Panc1 (cell line): Measurements from ENCODE around the gene SLX4IP. TPM values are rescaled to one million over a fixed set of nuclear protein-coding genes. Genes with fewer than 3 reads are reported as not detected.

Experiments
- ATAC-seq: fragments of 200-7000 bp; cut with Tn5 transposase; 2 replicates; pipeline ENCODE4 v1.9.1; 2020; ENCODE audit warnings: mild to moderate bottlenecking, moderate library complexity
- BruUV-seq: library from RNA; stranded (reverse); fragments of 400-500 nt; replicated peaks from 2 replicates; lab custom pipeline; 2021; lab: Mats Ljungman, UMichigan
- CTCF ChIA-PET: fragments of 300-600 bp; sonication (Branson Sonifier 250); formaldehyde crosslinking; loops from one replicate; lab custom pipeline; 2022; ENCODE audit warnings: antibody characterized with exemption; lab: Charles Lee
- POLR2A ChIA-PET: fragments of 300-600 bp; sonication (Branson Sonifier 250); formaldehyde crosslinking; loops from one replicate; lab custom pipeline; 2022; ENCODE audit warnings: antibody characterized with exemption; lab: Charles Lee
- DNase-seq: peaks from one replicate; pipeline ENCODE4 v3.0.0-alpha.2; 2010; ENCODE audit warnings: low read depth, low spot score
- H3K27ac ChIP-seq: 2 replicates; pipeline ENCODE4 v1.5.1; 2011; ENCODE audit warnings: mild to moderate bottlenecking, low read length, inconsistent platforms
- H3K27me3 ChIP-seq: fragments of 200-500 bp; sonication (Bioruptor generic); 2 replicates; pipeline ENCODE4 v1.6.0; 2014; ENCODE audit warnings: low read length, inconsistent platforms; ENCODE audit not compliant: control insufficient read depth, insufficient read depth
- H3K36me3 ChIP-seq: fragments of 200-500 bp; sonication (Bioruptor generic); 2 replicates; pipeline ENCODE4 v1.5.1; 2014; ENCODE audit warnings: inconsistent platforms, mild to moderate bottlenecking, low read length, moderate library complexity; ENCODE audit not compliant: control insufficient read depth, insufficient read depth
- H3K4me1 ChIP-seq: 2 replicates; pipeline ENCODE4 v1.5.1; 2011; ENCODE audit warnings: inconsistent platforms, mild to moderate bottlenecking, low read length, moderate library complexity; ENCODE audit not compliant: control insufficient read depth, insufficient read depth
- H3K4me3 ChIP-seq, 2 experiments: 2 replicates each; pipeline ENCODE4 v1.5.1; 2011 to 2012; ENCODE audit warnings: low read depth in 2 of 2, low read length in 2 of 2, mild to moderate bottlenecking in 2 of 2, inconsistent platforms in 1 of 2, moderate library complexity in 1 of 2
- H3K9me3 ChIP-seq: fragments of 200-500 bp; sonication (Bioruptor generic); 2 replicates; pipeline ENCODE4 v1.5.1; 2014; ENCODE audit warnings: low read depth, mild to moderate bottlenecking, inconsistent platforms, low read length, moderate library complexity; ENCODE audit not compliant: control insufficient read depth, insufficient read depth
- POLR2AphosphoS5 ChIP-seq: IDR thresholded peaks from 2 replicates; pipeline ENCODE4 v1.6.1; 2012; ENCODE audit warnings: mild to moderate bottlenecking, low read depth, low read length, moderate library complexity
- SIN3A ChIP-seq: IDR thresholded peaks from 2 replicates; pipeline ENCODE4 v1.6.1; 2012; ENCODE audit warnings: low read depth, mild to moderate bottlenecking, low read length, moderate library complexity, borderline replicate concordance; ENCODE audit not compliant: insufficient read depth
- TCF7L2 ChIP-seq: IDR thresholded peaks from 2 replicates; pipeline ENCODE4 v1.6.1; 2011; ENCODE audit warnings: mild to moderate bottlenecking, low read depth, low read length, inconsistent platforms
- in situ Hi-C: cut with HindIII; loops from 2 replicates; pipeline ENCODE4 v1.10.0; 2016; ENCODE audit warnings: low sequenced_read_pairs, low pct_unique_long_range_greater_than_20kb
- intact Hi-C: fragments of 100-400 bp; cut with micrococcal nuclease; formaldehyde crosslinking; loops from one replicate; pipeline ENCODE4 v1.10.0; 2022; ENCODE audit not compliant: unreplicated experiment
- total RNA-seq: library from RNA; stranded (reverse); gene quantifications from one replicate; pipeline ENCODE4 v1.2.1, GENCODE V29; 2021; ENCODE audit not compliant: unreplicated experiment
- TF ChIP-seq, protein P1 (sequence below), 2 experiments: IDR thresholded peaks; 2 replicates each; pipeline ENCODE4 v1.6.1; 2011 to 2012; ENCODE audit warnings: low read depth in 2 of 2, control low read depth in 1 of 2, low read length in 1 of 2, mild to moderate bottlenecking in 1 of 2, moderate library complexity in 1 of 2; ENCODE audit not compliant: insufficient read depth in 1 of 2
- TF ChIP-seq, protein P2 (sequence below): fragments of 450-650 bp; IDR thresholded peaks from 2 replicates; pipeline ENCODE4 v1.5.1; 2017; ENCODE audit warnings: mild to moderate bottlenecking

Gene SLX4IP
- total RNA-seq, 1 experiment from 2014 or later, result 5.4 TPM

DNA sequence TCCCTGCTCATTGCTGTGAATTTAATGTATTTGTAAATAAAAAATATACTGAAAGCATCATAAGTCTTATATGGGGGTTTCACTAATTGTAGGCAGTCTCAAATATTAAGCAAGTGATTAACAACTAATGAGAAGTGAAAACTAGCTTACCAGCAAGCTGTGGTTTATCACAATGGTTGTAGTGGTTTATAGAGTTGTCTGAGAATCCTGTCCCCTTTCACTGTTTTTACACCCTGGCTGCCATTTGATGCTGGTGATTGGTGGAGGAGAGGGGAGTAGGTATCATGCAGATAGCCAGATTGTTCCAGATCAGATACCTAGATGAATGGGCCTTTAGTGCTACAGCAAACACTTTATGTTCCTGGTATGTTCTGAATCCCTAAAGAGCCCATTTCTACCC, 7.1 kb upstream of the SLX4IP start:
- Histone ChIP-seq H3K27ac (no peak overlapping the region), H3K27me3 (no peaks in the 10 kb centered on the region), H3K36me3 (no peaks in the 10 kb centered on the region; the same call in 1 of the 2 replicates), H3K4me1 (peaks cover 7% of the 10 kb centered on the region; the same call in 1 of the 2 replicates), H3K4me3 (no peak overlapping the region), H3K9me3 (no peaks in the 10 kb centered on the region)
- ATAC-seq (no peak), DNase-seq (no peak)
- BruUV-seq, result no TSS peak
- CTCF ChIA-PET, result interaction anchor here (0.6 kb wide), 1 partner anchor 422 kb away, joined by 3 read pairs; no protein-coding TSS in a partner anchor
- in situ Hi-C loops, result no loop called here
- TF ChIP-seq POLR2AphosphoS5 (no peak), TCF7L2 (no peak), SIN3A (no peak)
- TF ChIP-seq, protein P1, sequence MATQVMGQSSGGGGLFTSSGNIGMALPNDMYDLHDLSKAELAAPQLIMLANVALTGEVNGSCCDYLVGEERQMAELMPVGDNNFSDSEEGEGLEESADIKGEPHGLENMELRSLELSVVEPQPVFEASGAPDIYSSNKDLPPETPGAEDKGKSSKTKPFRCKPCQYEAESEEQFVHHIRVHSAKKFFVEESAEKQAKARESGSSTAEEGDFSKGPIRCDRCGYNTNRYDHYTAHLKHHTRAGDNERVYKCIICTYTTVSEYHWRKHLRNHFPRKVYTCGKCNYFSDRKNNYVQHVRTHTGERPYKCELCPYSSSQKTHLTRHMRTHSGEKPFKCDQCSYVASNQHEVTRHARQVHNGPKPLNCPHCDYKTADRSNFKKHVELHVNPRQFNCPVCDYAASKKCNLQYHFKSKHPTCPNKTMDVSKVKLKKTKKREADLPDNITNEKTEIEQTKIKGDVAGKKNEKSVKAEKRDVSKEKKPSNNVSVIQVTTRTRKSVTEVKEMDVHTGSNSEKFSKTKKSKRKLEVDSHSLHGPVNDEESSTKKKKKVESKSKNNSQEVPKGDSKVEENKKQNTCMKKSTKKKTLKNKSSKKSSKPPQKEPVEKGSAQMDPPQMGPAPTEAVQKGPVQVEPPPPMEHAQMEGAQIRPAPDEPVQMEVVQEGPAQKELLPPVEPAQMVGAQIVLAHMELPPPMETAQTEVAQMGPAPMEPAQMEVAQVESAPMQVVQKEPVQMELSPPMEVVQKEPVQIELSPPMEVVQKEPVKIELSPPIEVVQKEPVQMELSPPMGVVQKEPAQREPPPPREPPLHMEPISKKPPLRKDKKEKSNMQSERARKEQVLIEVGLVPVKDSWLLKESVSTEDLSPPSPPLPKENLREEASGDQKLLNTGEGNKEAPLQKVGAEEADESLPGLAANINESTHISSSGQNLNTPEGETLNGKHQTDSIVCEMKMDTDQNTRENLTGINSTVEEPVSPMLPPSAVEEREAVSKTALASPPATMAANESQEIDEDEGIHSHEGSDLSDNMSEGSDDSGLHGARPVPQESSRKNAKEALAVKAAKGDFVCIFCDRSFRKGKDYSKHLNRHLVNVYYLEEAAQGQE (IDR thresholded peaks at IDR 0.05; ENCODE audit: insufficient read depth in 1 of 2, low read depth in 2 of 2, low read length in 1 of 2), result no peak
- TF ChIP-seq, protein P2, sequence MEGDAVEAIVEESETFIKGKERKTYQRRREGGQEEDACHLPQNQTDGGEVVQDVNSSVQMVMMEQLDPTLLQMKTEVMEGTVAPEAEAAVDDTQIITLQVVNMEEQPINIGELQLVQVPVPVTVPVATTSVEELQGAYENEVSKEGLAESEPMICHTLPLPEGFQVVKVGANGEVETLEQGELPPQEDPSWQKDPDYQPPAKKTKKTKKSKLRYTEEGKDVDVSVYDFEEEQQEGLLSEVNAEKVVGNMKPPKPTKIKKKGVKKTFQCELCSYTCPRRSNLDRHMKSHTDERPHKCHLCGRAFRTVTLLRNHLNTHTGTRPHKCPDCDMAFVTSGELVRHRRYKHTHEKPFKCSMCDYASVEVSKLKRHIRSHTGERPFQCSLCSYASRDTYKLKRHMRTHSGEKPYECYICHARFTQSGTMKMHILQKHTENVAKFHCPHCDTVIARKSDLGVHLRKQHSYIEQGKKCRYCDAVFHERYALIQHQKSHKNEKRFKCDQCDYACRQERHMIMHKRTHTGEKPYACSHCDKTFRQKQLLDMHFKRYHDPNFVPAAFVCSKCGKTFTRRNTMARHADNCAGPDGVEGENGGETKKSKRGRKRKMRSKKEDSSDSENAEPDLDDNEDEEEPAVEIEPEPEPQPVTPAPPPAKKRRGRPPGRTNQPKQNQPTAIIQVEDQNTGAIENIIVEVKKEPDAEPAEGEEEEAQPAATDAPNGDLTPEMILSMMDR, result no peak
- POLR2A ChIA-PET, result no interaction called here
- intact Hi-C loops, result loop anchor here (5.0 kb wide), 1 partner anchor 111 kb away; no protein-coding TSS in a partner anchor

DNA sequence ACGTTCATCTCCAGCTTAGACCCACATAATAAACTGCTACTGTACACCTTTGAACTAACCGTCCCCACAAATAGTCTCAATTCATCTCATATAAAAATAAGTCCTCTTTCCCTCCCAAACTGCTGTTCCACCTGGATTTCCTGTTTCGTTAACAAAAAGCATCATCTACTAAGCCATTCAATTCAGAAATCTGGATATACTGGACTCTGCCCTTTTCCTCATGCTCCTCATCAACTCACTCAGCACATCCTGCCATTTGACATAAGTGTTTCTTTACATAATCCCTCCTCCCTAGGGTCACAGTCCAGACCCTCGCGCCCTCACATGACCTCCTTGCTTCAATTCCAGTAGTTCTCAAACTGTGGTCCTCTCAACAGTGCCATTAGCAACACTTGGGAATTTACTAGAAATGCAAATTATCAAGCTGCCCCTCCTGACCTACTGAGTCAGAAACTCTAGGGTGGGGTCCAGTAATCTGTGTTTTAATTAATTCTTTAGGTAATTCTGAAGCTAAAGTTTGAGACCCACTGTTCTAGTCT, 5.6 kb upstream of the SLX4IP start:
- H3K36me3 ChIP-seq, result no peaks in the 10 kb centered on the region; the same call in 1 of the 2 replicates
- H3K27ac ChIP-seq, result no peak overlapping the region

More for the DNA sequence above, 5.6 kb upstream of the SLX4IP start:
- intact Hi-C loops, result loop anchor here (5.0 kb wide), 1 partner anchor 112 kb away; no protein-coding TSS in a partner anchor
- H3K27me3 ChIP-seq, result no peaks in the 10 kb centered on the region
- DNase-seq (no peak), ATAC-seq (no peak)
- POLR2A ChIA-PET, result no interaction called here
- TF ChIP-seq, protein P1 (IDR thresholded peaks at IDR 0.05; ENCODE audit: insufficient read depth in 1 of 2, low read depth in 2 of 2, low read length in 1 of 2), result no peak
- TF ChIP-seq, protein P2, result no peak
- H3K9me3 ChIP-seq, result no peaks in the 10 kb centered on the region
- peaks cover 7% of the 10 kb centered on the region; the same call in 1 of the 2 replicates for H3K4me1 ChIP-seq
- H3K4me3 ChIP-seq, result no peak overlapping the region
- BruUV-seq, result no TSS peak
- CTCF ChIA-PET, result no interaction called here
- in situ Hi-C loops, result no loop called here
